SKM-1 (cell line): ENCODE results near the gene CFAP91.
"Not testable (repeated sequence)": the region's sequence is repeated elsewhere in the genome, so short reads cannot be mapped to it uniquely, and the experiment has no call there.

Source experiments
- DNase-seq: peaks from one replicate; lab custom pipeline; 2025; ENCODE audit not compliant: unreplicated experiment; lab: John Stamatoyannopoulos, UW

Gene CFAP91

GRCh38 chr3:119676771-119677640 is 25.8 kb upstream of the CFAP91 start, which contains the start of gene COX17:
COX17 (minus strand) TSS chr3:119677406; CDS start chr3:119677310, 96 bp downstream.
- DNase-seq, result peak; percentile 94

- DNase-seq, result no peak
Observed at GRCh38 chr3:119677641-119677934, 25.2 kb upstream of the CFAP91 start.

GRCh38 chr3:119678209-119678608 is 24.6 kb upstream of the CFAP91 start:
- DNase-seq, result not testable (repeated sequence)

- no peak for DNase-seq
Observed at GRCh38 chr3:119679874-119680273, 22.9 kb upstream of the CFAP91 start.

- no peak for DNase-seq
Observed at GRCh38 chr3:119681279-119681678, 21.5 kb upstream of the CFAP91 start.

- no peak for DNase-seq
Observed at GRCh38 chr3:119683421-119683820, 19.4 kb upstream of the CFAP91 start.

GRCh38 chr3:119690043-119690656 is 12.7 kb upstream of the CFAP91 start:
- DNase-seq, result no peak

- DNase-seq, result no peak
Observed at GRCh38 chr3:119695480-119695879, 7.3 kb upstream of the CFAP91 start.

- DNase-seq, result no peak
Observed at GRCh38 chr3:119697394-119697793, 5.4 kb upstream of the CFAP91 start.

GRCh38 chr3:119700269-119700919 is 2.4 kb upstream of the CFAP91 start:
- no peak for DNase-seq

GRCh38 chr3:119700920-119701734 is 1.7 kb upstream of the CFAP91 start:
- DNase-seq, result no peak

- no peak for DNase-seq
Observed at GRCh38 chr3:119703820-119704531, 1.2 kb downstream of the CFAP91 start.

- no peak for DNase-seq
Observed at GRCh38 chr3:119715105-119715504, 12.3 kb downstream of the CFAP91 start.

- no peak for DNase-seq
Observed at GRCh38 chr3:119716998-119717397, 14.2 kb downstream of the CFAP91 start.

GRCh38 chr3:119717520-119717919 is 14.7 kb downstream of the CFAP91 start:
- no peak for DNase-seq

- DNase-seq, result no peak
Observed at GRCh38 chr3:119723022-119723421, 20.2 kb downstream of the CFAP91 start.

GRCh38 chr3:119726909-119727308 is 24.1 kb downstream of the CFAP91 start:
- no peak for DNase-seq

GRCh38 chr3:119729996-119730395 is 27.2 kb downstream of the CFAP91 start:
- DNase-seq, result no peak

- DNase-seq, result no peak
Observed at GRCh38 chr3:119731560-119732343, 28.9 kb downstream of the CFAP91 start.

- no peak for DNase-seq
Observed at GRCh38 chr3:119733812-119734211, 31.0 kb downstream of the CFAP91 start.
